ENCODE results near the gene SIAH1. TPM values are rescaled to one million over a fixed set of nuclear protein-coding genes. Genes with fewer than 3 reads are reported as not detected.

The SIAH1 gene
- total and polyA plus RNA-seq, 10 of the 15 experiments (the other 5 are each of a cell fraction or from before 2014, with no cell fraction given) = 5.1 to 21.1 (median 13.9) TPM

DNA sequence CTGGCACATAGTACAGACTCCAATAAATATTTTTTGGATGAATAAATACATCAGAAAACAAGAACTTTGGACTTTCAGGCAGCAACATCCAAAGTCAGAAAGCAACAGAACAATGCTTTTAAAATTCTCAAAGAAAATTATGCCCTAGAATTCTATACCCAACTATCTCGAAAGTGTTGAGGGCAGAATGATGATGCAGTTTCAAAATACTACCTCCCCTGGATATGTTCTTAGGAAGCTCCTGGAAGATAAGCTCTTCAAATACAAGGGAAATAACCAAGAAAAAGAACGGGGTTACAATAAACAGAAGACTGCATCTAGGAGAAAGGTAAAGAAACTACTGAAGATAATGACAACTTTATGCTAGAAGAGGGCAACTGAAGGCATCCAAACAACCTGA lies 11.0 kb downstream of the SIAH1 start (continued):
- TF ChIP-seq, protein P1, sequence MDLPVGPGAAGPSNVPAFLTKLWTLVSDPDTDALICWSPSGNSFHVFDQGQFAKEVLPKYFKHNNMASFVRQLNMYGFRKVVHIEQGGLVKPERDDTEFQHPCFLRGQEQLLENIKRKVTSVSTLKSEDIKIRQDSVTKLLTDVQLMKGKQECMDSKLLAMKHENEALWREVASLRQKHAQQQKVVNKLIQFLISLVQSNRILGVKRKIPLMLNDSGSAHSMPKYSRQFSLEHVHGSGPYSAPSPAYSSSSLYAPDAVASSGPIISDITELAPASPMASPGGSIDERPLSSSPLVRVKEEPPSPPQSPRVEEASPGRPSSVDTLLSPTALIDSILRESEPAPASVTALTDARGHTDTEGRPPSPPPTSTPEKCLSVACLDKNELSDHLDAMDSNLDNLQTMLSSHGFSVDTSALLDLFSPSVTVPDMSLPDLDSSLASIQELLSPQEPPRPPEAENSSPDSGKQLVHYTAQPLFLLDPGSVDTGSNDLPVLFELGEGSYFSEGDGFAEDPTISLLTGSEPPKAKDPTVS (IDR thresholded peaks at IDR 0.05; ENCODE audit: low read depth, low read length) = no peak
- TF ChIP-seq CBX5 (IDR thresholded peaks at IDR 0.05; ENCODE audit: low read depth) = no peak
- no peak for TF ChIP-seq HDAC2 (IDR thresholded peaks at IDR 0.05)
- no peak for TF ChIP-seq MEF2A (IDR thresholded peaks at IDR 0.05; ENCODE audit: insufficient read depth, low read depth, low read length)
- TF ChIP-seq, protein P2, sequence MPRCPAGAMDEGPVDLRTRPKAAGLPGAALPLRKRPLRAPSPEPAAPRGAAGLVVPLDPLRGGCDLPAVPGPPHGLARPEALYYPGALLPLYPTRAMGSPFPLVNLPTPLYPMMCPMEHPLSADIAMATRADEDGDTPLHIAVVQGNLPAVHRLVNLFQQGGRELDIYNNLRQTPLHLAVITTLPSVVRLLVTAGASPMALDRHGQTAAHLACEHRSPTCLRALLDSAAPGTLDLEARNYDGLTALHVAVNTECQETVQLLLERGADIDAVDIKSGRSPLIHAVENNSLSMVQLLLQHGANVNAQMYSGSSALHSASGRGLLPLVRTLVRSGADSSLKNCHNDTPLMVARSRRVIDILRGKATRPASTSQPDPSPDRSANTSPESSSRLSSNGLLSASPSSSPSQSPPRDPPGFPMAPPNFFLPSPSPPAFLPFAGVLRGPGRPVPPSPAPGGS (IDR thresholded peaks at IDR 0.05; ENCODE audit: borderline replicate concordance, insufficient read depth, low read depth, low read length, poor library complexity, severe bottlenecking) = no peak

DNA sequence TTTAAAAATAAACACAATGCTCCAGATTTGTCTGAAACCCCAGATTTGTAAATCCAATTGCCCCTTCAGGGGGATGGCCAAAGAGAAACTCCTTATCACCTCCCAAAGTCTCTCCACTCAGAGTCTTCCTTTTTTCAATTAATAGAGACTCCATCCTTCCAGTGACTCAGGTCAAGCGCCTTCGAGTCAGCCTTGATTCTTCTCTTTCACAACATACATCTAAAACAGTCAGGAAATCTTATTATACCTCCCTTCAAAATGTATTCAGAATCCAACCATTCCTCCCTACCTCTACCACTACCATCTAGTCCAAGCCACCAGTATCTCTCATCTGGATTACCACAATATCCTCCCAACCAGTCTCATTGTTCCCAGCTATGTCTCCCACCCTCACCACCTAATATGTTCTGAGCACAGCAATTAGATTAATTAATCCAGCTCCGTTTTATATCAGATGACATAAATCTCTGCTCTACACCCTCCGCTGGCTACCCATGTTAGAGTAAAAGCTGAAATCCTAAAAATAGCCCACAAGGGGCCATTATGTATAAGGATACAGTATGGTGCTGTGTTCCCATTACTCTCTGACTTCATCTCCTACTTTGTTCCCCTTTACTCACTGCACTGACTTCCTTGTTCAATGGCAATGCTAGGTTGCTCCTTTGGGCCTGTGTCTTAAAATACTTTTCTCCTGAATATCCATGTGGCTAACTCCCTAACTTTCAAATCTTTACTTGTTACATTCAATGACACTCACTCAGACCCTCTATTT lies 11.8 kb downstream of the SIAH1 start:
- in situ Hi-C loops (cut with MboI) (no loop called here), intact Hi-C loops (cut with micrococcal nuclease; ENCODE audit: unreplicated experiment) (no loop called here)
- Histone ChIP-seq H2AFZ (ENCODE audit: control insufficient read depth, low read depth, low read length) (no peak overlapping the region), H3K36me3 (ENCODE audit: control insufficient read depth in 2 of 2, insufficient read depth in 2 of 2, low read length in 1 of 2) (no peaks in the 10 kb centered on the region), H3K4me3 (no peak overlapping the region), H3K4me1 (ENCODE audit: control insufficient read depth, insufficient read depth, low read length) (peaks cover 4% of the 10 kb centered on the region), H4K20me1 (ENCODE audit: control insufficient read depth, insufficient read depth) (no peaks in the 10 kb centered on the region), H3K27ac (ENCODE audit: control insufficient read depth, insufficient read depth) (no peak overlapping the region), H3K9me3 (replicated peaks; ENCODE audit: control insufficient read depth, insufficient read depth, low read length) (no peaks in the 10 kb centered on the region), H3K9ac (ENCODE audit: control insufficient read depth, insufficient read depth, low read length) (no peak overlapping the region), H3K27me3 (replicated peaks in 1 of 2; ENCODE audit: control insufficient read depth in 2 of 2, insufficient read depth in 2 of 2, low read length in 1 of 2) (no peaks in the 10 kb centered on the region), H3K79me2 (ENCODE audit: control insufficient read depth, insufficient read depth, low read length) (peaks cover 85% of the 10 kb centered on the region), H3K4me2 (ENCODE audit: control insufficient read depth, insufficient read depth) (no peak overlapping the region)
- ChIA-PET RAD21 (ENCODE audit: unreplicated experiment) (no interaction called here), CTCF (interaction anchor here (1.7 kb wide), 1 partner anchor 250 kb away, joined by 3 read pairs; no protein-coding TSS in a partner anchor), POLR2A (interaction anchor here (1.1 kb wide), 2 partner anchors 10 to 12 kb away, joined by 4 read pairs; partner anchors contain the start of gene SIAH1), SMC1A (ENCODE audit: uncharacterized antibody, unreplicated experiment) (interaction anchor here (0.6 to 1.6 kb wide), 4 partner anchors 10 to 105 kb away, joined by 3 to 5 read pairs (median 4); no protein-coding TSS in a partner anchor)
- ATAC-seq = peak; percentile 36; the same call in 2 of the 3 replicates
- TF ChIP-seq SMC3 (IDR thresholded peaks at IDR 0.05; ENCODE audit: borderline replicate concordance, low read length) (no peak), FOXK2 (IDR thresholded peaks at IDR 0.05) (no peak), ATF7 (IDR thresholded peaks at IDR 0.05; ENCODE audit: low read depth) (no peak), IKZF1 (conservative IDR thresholded peaks at IDR 0.05) (no peak), CHD4 (IDR thresholded peaks at IDR 0.05) (no peak), CREB1 (IDR thresholded peaks at IDR 0.05; ENCODE audit: low read depth) (no peak), KAT2A (conservative IDR thresholded peaks at IDR 0.05; ENCODE audit: control insufficient read depth, low read depth, low read length) (no peak), SMAD1 (IDR thresholded peaks at IDR 0.05; ENCODE audit: low read depth, partially characterized antibody) (no peak), MYB (IDR thresholded peaks at IDR 0.05; ENCODE audit: borderline replicate concordance, low read depth, low read length) (no peak)
- TF ChIP-seq, protein P3, sequence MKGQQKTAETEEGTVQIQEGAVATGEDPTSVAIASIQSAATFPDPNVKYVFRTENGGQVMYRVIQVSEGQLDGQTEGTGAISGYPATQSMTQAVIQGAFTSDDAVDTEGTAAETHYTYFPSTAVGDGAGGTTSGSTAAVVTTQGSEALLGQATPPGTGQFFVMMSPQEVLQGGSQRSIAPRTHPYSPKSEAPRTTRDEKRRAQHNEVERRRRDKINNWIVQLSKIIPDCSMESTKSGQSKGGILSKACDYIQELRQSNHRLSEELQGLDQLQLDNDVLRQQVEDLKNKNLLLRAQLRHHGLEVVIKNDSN (IDR thresholded peaks at IDR 0.05; ENCODE audit: borderline replicate concordance, extremely low read length, insufficient read depth, low read depth, low read length) = no peak
- BruUV-seq (replicated peaks) = TSS peak; percentile 20
- over 99% methylated on average over 4 of the region's 4 CpGs for WGBS (ENCODE audit: insufficient coverage, insufficient replicate concordance, low lambda C conversion rate, missing lambda C conversion rate)
- FAIRE-seq = no peak
- no peak for DNase-seq (ENCODE audit: low read depth, low spot score)

Measured in GM12878 (cell line).